ENCODE data around the gene SLC66A2. TPM values are rescaled to one million over a fixed set of nuclear protein-coding genes. Genes with fewer than 3 reads are reported as not detected.

The SLC66A2 gene
- total and polyA plus RNA-seq, 2 of the 13 experiments (the other 11 are each of a cell fraction or from before 2014, with no cell fraction given) = 33.5 to 41.9 TPM

DNA sequence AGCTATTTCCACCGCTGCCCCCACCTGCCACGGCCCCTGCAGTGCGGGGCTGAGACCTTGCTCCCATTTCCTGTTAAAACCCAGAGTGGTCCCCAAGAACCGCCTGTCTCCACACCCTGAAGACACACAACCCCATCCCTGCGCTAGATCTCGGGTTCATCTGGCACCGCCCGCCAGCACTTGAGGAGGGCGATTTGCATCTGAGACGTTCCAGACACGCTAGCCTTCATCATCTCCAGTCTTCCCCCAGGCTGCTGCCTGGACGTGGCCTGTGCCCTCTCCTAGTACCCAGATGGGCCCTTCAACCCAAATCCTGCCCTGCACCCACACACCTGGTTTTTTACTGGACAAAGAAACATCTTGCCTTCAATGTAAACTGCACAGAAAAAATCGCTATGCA, 49.8 kb downstream of the SLC66A2 start:
- BruUV-seq (replicated peaks) = no TSS peak
- H3K36me3 ChIP-seq (replicated peaks in 1 of 2; ENCODE audit: control insufficient read depth in 1 of 2, insufficient read depth in 2 of 2, low read length in 2 of 2) = peaks cover 2 to 3% of the 10 kb centered on the region in 2 experiments; a peak in 2 of 5 replicates
- H2AFZ ChIP-seq (ENCODE audit: low read length) = no peak overlapping the region
- H3K27ac ChIP-seq (ENCODE audit: extremely low read length, insufficient read depth, low read length) = no peak overlapping the region
- H3K27me3 ChIP-seq (ENCODE audit: control insufficient read depth in 1 of 2, insufficient read depth in 2 of 2, low read length in 2 of 2) = no peaks in the 10 kb centered on the region
- ChIA-PET POLR2A (no interaction called here), CTCF (ENCODE audit: low intra/inter-chr PET ratio, low total read pairs) (no interaction called here)
- in situ Hi-C loops (cut with HindIII; ENCODE audit: extremely low pct_ligation_motif_present, low pct_unique_long_range_greater_than_20kb) (no loop called here), intact Hi-C loops (cut with micrococcal nuclease; ENCODE audit: unreplicated experiment) (no loop called here)
- no peaks in the 10 kb centered on the region for H3K79me2 ChIP-seq (ENCODE audit: insufficient read depth, low read length)
- no peak overlapping the region for H3K9ac ChIP-seq (ENCODE audit: insufficient read depth, low read depth, low read length)
- 92% methylated on average over 13 of the region's 13 CpGs for WGBS (ENCODE audit: low lambda C conversion rate)
- H3K4me3 ChIP-seq (replicated peaks in 1 of 3; ENCODE audit: insufficient read depth in 1 of 3, low read depth in 2 of 3, low read length in 3 of 3) = no peak overlapping the region
- H4K20me1 ChIP-seq (ENCODE audit: insufficient read depth, low read length) = peaks cover 9% of the 10 kb centered on the region; the same call in 1 of the 2 replicates
- no peak overlapping the region for H3K4me2 ChIP-seq (ENCODE audit: low read depth, low read length)
- FAIRE-seq (no peak), ATAC-seq (no peak), DNase-seq (ENCODE audit: low spot score) (no peak)
- TF ChIP-seq POLR2A (IDR thresholded peaks at IDR 0.05; ENCODE audit: insufficient read depth in 1 of 2, low read depth in 2 of 2, low read length in 2 of 2) = 0 out of 4 replicates have a peak, but pooled peaks of 1 of the 2 experiments have one; percentile 19
- TF ChIP-seq, protein P1, sequence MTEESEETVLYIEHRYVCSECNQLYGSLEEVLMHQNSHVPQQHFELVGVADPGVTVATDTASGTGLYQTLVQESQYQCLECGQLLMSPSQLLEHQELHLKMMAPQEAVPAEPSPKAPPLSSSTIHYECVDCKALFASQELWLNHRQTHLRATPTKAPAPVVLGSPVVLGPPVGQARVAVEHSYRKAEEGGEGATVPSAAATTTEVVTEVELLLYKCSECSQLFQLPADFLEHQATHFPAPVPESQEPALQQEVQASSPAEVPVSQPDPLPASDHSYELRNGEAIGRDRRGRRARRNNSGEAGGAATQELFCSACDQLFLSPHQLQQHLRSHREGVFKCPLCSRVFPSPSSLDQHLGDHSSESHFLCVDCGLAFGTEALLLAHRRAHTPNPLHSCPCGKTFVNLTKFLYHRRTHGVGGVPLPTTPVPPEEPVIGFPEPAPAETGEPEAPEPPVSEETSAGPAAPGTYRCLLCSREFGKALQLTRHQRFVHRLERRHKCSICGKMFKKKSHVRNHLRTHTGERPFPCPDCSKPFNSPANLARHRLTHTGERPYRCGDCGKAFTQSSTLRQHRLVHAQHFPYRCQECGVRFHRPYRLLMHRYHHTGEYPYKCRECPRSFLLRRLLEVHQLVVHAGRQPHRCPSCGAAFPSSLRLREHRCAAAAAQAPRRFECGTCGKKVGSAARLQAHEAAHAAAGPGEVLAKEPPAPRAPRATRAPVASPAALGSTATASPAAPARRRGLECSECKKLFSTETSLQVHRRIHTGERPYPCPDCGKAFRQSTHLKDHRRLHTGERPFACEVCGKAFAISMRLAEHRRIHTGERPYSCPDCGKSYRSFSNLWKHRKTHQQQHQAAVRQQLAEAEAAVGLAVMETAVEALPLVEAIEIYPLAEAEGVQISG (CRISPR knock-in tag; IDR thresholded peaks at IDR 0.05) = no peak
- H3K9me3 ChIP-seq (ENCODE audit: low read length) = peaks cover 13% of the 10 kb centered on the region
- H3K4me1 ChIP-seq (ENCODE audit: insufficient read depth, low read length) = no peaks in the 10 kb centered on the region

DNA sequence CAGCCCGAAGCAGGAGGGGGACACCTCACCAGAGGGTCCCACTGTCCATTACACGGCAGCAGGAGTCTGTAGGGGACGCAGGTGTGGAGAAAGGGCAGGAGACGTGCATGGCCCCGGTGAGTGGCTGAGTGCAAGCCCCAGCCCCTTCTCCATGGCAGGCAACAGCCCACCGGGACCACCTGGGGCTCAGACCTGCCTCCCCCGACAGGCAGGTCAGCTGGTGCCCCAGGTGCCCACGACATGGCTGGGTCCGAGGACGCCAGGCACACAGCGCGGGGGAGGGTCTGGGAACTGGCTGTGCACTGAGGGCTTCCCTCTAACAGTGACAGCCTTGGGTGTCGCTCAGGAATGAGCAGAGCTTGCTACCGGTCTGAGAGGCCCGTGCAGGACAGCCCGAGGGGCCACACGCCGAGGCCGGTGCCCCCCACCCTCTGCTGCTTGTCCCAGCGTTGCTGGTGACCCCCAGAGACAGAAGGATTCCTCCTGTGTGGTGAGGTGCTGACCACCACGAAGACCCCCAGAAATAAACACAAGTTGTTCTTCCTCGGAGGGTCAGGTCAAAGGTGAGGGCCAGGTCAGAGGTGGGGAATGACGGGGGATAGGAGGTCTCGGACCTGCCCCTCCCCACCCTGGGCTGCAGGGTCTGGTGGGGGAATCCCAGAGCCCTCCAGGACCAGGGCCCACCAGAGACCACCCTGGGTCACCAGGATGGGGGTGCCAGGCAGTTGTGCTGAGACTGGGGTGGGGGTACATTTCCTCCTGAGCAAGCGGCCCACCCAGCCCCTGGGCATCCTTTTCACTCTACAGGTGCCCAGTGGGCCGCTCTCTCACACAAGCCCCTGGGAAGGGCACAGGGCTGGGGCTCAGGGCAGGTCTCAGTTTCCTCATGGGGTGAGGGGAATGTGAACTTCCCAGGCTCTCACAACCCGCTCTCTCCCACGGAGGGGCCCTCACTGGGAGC, 50.6 kb downstream of the SLC66A2 start:
- H3K9me3 ChIP-seq (ENCODE audit: low read length) = peaks cover 20% of the 10 kb centered on the region
- FAIRE-seq (no peak), DNase-seq (ENCODE audit: low spot score) (no peak), ATAC-seq (peak; percentile 24)
- peaks cover 9% of the 10 kb centered on the region; the same call in 1 of the 2 replicates for H4K20me1 ChIP-seq (ENCODE audit: insufficient read depth, low read length)
- no peak overlapping the region for H2AFZ ChIP-seq (ENCODE audit: low read length)
- no peaks in the 10 kb centered on the region for H3K79me2 ChIP-seq (ENCODE audit: insufficient read depth, low read length)
- H3K27ac ChIP-seq (ENCODE audit: extremely low read length, insufficient read depth, low read length) = no peak overlapping the region
- ChIA-PET POLR2A (no interaction called here), CTCF (ENCODE audit: low intra/inter-chr PET ratio, low total read pairs) (no interaction called here)
- H3K4me2 ChIP-seq (ENCODE audit: low read depth, low read length) = no peak overlapping the region
- no TSS peak for BruUV-seq (replicated peaks)
- H3K9ac ChIP-seq (ENCODE audit: insufficient read depth, low read depth, low read length) = no peak overlapping the region
- no peaks in the 10 kb centered on the region for H3K4me1 ChIP-seq (ENCODE audit: insufficient read depth, low read length)
- no peaks in the 10 kb centered on the region for H3K27me3 ChIP-seq (ENCODE audit: control insufficient read depth in 1 of 2, insufficient read depth in 2 of 2, low read length in 2 of 2)
- WGBS (ENCODE audit: low lambda C conversion rate) = 95% methylated on average over 14 of the region's 28 CpGs
- H3K36me3 ChIP-seq (replicated peaks in 1 of 2; ENCODE audit: control insufficient read depth in 1 of 2, insufficient read depth in 2 of 2, low read length in 2 of 2) = peaks cover 0 to 3% of the 10 kb centered on the region in 2 experiments; a peak in 2 of 5 replicates
- intact Hi-C loops (cut with micrococcal nuclease; ENCODE audit: unreplicated experiment) = no loop called here
- H3K4me3 ChIP-seq (replicated peaks in 1 of 3; ENCODE audit: insufficient read depth in 1 of 3, low read depth in 2 of 3, low read length in 3 of 3) = no peak overlapping the region
- TF ChIP-seq GMEB2 (CRISPR knock-in tag; IDR thresholded peaks at IDR 0.05; ENCODE audit: low read depth) (no peak), ZC3H13 (CRISPR knock-in tag; IDR thresholded peaks at IDR 0.05) (peak; percentile 50; the same call in 1 of the 2 replicates), ZNF572 (CRISPR knock-in tag; IDR thresholded peaks at IDR 0.05) (no peak), AGO1 (IDR thresholded peaks at IDR 0.05; ENCODE audit: low read depth, low read length, poor library complexity, severe bottlenecking) (peak; percentile 49), POLR2G (IDR thresholded peaks at IDR 0.05; ENCODE audit: low read depth, low read length) (0 out of 2 replicates have a peak, but pooled peaks have one; percentile 2), KDM2A (CRISPR knock-in tag; IDR thresholded peaks at IDR 0.05; ENCODE audit: borderline replicate concordance, low read depth) (peak; percentile 9; the same call in 1 of the 2 replicates), CREB3 (CRISPR knock-in tag; IDR thresholded peaks at IDR 0.05) (no peak), AGO2 (optimal IDR thresholded peaks at IDR 0.05; ENCODE audit: low read depth, low read length) (peak; percentile 50)
- in situ Hi-C loops (cut with HindIII; ENCODE audit: extremely low pct_ligation_motif_present, low pct_unique_long_range_greater_than_20kb) = no loop called here
